Psoas muscle (tissue), 8 donors: Measurements from ENCODE around the gene EPB41L2. TPM values are rescaled to one million over a fixed set of nuclear protein-coding genes. Genes with fewer than 3 reads are reported as not detected.
"Not testable (repeated sequence)": the region's sequence is repeated elsewhere in the genome, so short reads cannot be mapped to it uniquely, and the experiment has no call there.

Source experiments
- ATAC-seq, 4 donors: fragments of 200-7000 bp; cut with Tn5 transposase; one replicate each; pipeline ENCODE4 v1.9.1; 2020; ENCODE audit warnings: moderate library complexity in 3 of 4, mild to moderate bottlenecking in 2 of 4
- DNase-seq, 2 donors: peaks; one replicate each; pipeline ENCODE4 v3.0.0-alpha.2; 2020
- H3K27ac ChIP-seq: fragments of 200-600 bp; one replicate; pipeline ENCODE4 v1.8.0; 2022
- H3K27me3 ChIP-seq, 3 donors: fragments of 200-600 bp in 1 of 3; one replicate each; pipeline versions ENCODE4 v1.6.1 to v1.8.0; 2013 to 2022; ENCODE audit warnings: low read length in 2 of 3, mild to moderate bottlenecking in 2 of 3, moderate library complexity in 1 of 3; ENCODE audit not compliant: insufficient read depth in 3 of 3
- H3K36me3 ChIP-seq, 2 donors: fragments of 200-600 bp in 1 of 2; one replicate each; pipeline versions ENCODE4 v1.6.1 to v1.8.0; 2013 to 2022; ENCODE audit warnings: low read depth in 1 of 2, mild to moderate bottlenecking in 1 of 2, moderate library complexity in 1 of 2; ENCODE audit not compliant: insufficient read depth in 1 of 2
- H3K4me1 ChIP-seq: fragments of 200-600 bp; one replicate; pipeline ENCODE4 v1.8.0; 2022
- H3K4me3 ChIP-seq: fragments of 200-600 bp; one replicate; pipeline ENCODE4 v1.8.0; 2022; ENCODE audit warnings: mild to moderate bottlenecking
- H3K9me3 ChIP-seq: fragments of 200-600 bp; one replicate; pipeline ENCODE4 v1.8.0; 2022
- CTCF ChIP-seq: fragments of 200-600 bp; IDR thresholded peaks from one replicate; pipeline ENCODE4 v1.8.0; 2022; ENCODE audit warnings: antibody characterized with exemption
- WGBS, 3 donors: extraction: QIAGEN DNeasy Blood & Tissue Kit; methylation state at CpG; one replicate each; pipeline versions ENCODE4 v1.1.6 to v1.1.7; 2013; 5-methylcytosine and 5-hydroxymethylcytosine counted together
- intact Hi-C, 2 donors: fragments of 100-400 bp; cut with DNase I; formaldehyde crosslinking; loops; one replicate each; pipeline versions ENCODE4 v1.11.0 to v1.14.2; 2022
- polyA plus RNA-seq, 3 donors: library from polyadenylated mRNA; stranded (reverse); fragments of 200-250 nt; gene quantifications; one replicate each; pipeline ENCODE4 v1.2.3, GENCODE V29; 2013
- total RNA-seq, 4 donors: library from RNA; stranded (reverse); fragmentation: NEBNext Ultra II Directional in 2 of 4; extraction: Animal tissue kit (Norgen Biotek cat#: 25700) in 2 of 4; gene quantifications; one replicate each; pipeline versions ENCODE4 v1.2.1 to v1.2.4, GENCODE V29; 2021 to 2023
- donor health status: healthy with polysubstance abuse.
- donor health status: DM: no; HTN: no; CAD: no; lungs with moderate emphysema.
- donor health status: Bipolar disorder and iron deficiency.
- donor health status: healthy.
- donor health status: DM: yes; HTN: yes; CAD: no.
- donor health status: DM: no; HTN: no; CAD: no.
- donor health status: DM: no; HTN: no; CAD: no.
- donor health status: DM: yes; HTN: yes; CAD: no.

EPB41L2 gene
- total and polyA plus RNA-seq, 7 donors = 8.5 to 75.7 (median 22.7) TPM

GRCh38 chr6:130994319-130995097 lies 68.5 kb downstream of the EPB41L2 start:
- Histone ChIP-seq H3K9me3 (no peaks in the 10 kb centered on the region), H3K27ac (no peak overlapping the region), H3K27me3 (peaks cover 0 to 2% (median 0%) of the 10 kb centered on the region in 3 donors), H3K36me3 (no peaks in the 10 kb centered on the region), H3K4me1 (no peaks in the 10 kb centered on the region), H3K4me3 (no peak overlapping the region)
- no peak for DNase-seq
- 94 to 97% (median 95%) methylated on average over 10 of the region's 10 CpGs for WGBS, 3 donors
- TF ChIP-seq CTCF = no peak
- ATAC-seq = no peak
- intact Hi-C loops = no loop called here

- H3K27ac ChIP-seq = no peak overlapping the region
- intact Hi-C loops = no loop called here
- H3K4me3 ChIP-seq = no peak overlapping the region
- no peaks in the 10 kb centered on the region for H3K4me1 ChIP-seq
- ATAC-seq = no peak
- H3K9me3 ChIP-seq = no peaks in the 10 kb centered on the region
- DNase-seq = peak in 1 of 2 donors; percentile 23
- no peaks in the 10 kb centered on the region for H3K27me3 ChIP-seq
- no peaks in the 10 kb centered on the region for H3K36me3 ChIP-seq
- no peak for TF ChIP-seq CTCF
- 75 to 85% (median 77%) methylated on average over 11 of the region's 11 CpGs for WGBS, 3 donors
Observed at GRCh38 chr6:130993292-130993765, 69.7 kb downstream of the EPB41L2 start.

GRCh38 chr6:130991422-130992137 lies 71.5 kb downstream of the EPB41L2 start:
- no peak for TF ChIP-seq CTCF
- Histone ChIP-seq H3K27ac (no peak overlapping the region), H3K27me3 (no peaks in the 10 kb centered on the region), H3K4me1 (no peaks in the 10 kb centered on the region), H3K4me3 (no peak overlapping the region), H3K36me3 (no peaks in the 10 kb centered on the region), H3K9me3 (no peaks in the 10 kb centered on the region)
- intact Hi-C loops = no loop called here
- DNase-seq (no peak), ATAC-seq (no peak)
- 43 to 53% (median 44%) methylated on average over 6 of the region's 6 CpGs for WGBS, 3 donors

- H3K4me3 ChIP-seq, H3K4me1 ChIP-seq, intact Hi-C loops, H3K36me3 ChIP-seq, H3K9me3 ChIP-seq, H3K27ac ChIP-seq, DNase-seq, H3K27me3 ChIP-seq, ATAC-seq: not testable (repeated sequence)
- WGBS, 3 donors = 82 to 97% (median 95%) methylated on average over 5 of the region's 5 CpGs
Observed at GRCh38 chr6:130987539-130987938, 75.5 kb downstream of the EPB41L2 start.

- no peaks in the 10 kb centered on the region for H3K27me3 ChIP-seq
- intact Hi-C loops = no loop called here
- no peak for TF ChIP-seq CTCF
- no peak overlapping the region for H3K4me3 ChIP-seq
- no peaks in the 10 kb centered on the region for H3K9me3 ChIP-seq
- WGBS, 3 donors = 98 to 99% (median 98%) methylated on average over 8 of the region's 8 CpGs
- H3K36me3 ChIP-seq = no peaks in the 10 kb centered on the region
- ATAC-seq = no peak
- no peaks in the 10 kb centered on the region for H3K4me1 ChIP-seq
- no peak overlapping the region for H3K27ac ChIP-seq
- DNase-seq = no peak
Observed at GRCh38 chr6:130985115-130985514, 77.9 kb downstream of the EPB41L2 start.
